ENCODE results near the gene BABAM2. TPM values are rescaled to one million over a fixed set of nuclear protein-coding genes. Genes with fewer than 3 reads are reported as not detected.
A peak's percentile ranks its signal among the peaks of the same experiment; 100 is the strongest.

The BABAM2 gene
- total RNA-seq, 4 donors from 2014 or later = 57.2 to 72.2 (median 67.5) TPM

- no peak for TF ChIP-seq POLR2A (IDR thresholded peaks at IDR 0.05)
- TF ChIP-seq, protein P1, sequence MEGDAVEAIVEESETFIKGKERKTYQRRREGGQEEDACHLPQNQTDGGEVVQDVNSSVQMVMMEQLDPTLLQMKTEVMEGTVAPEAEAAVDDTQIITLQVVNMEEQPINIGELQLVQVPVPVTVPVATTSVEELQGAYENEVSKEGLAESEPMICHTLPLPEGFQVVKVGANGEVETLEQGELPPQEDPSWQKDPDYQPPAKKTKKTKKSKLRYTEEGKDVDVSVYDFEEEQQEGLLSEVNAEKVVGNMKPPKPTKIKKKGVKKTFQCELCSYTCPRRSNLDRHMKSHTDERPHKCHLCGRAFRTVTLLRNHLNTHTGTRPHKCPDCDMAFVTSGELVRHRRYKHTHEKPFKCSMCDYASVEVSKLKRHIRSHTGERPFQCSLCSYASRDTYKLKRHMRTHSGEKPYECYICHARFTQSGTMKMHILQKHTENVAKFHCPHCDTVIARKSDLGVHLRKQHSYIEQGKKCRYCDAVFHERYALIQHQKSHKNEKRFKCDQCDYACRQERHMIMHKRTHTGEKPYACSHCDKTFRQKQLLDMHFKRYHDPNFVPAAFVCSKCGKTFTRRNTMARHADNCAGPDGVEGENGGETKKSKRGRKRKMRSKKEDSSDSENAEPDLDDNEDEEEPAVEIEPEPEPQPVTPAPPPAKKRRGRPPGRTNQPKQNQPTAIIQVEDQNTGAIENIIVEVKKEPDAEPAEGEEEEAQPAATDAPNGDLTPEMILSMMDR (IDR thresholded peaks at IDR 0.05 in 4 of 5, conservative IDR thresholded peaks at IDR 0.05 in 1 of 5) = no peak
- Histone ChIP-seq H3K27ac (peak overlapping the region in 1 of 4 donors; percentile 13), H3K4me1 (peaks cover 18 to 21% of the 10 kb centered on the region in 2 donors), H3K36me3 (no peaks in the 10 kb centered on the region), H3K27me3 (no peaks in the 10 kb centered on the region), H3K4me3 (no peak overlapping the region), H3K9me3 (no peaks in the 10 kb centered on the region)
- DNase-seq (no peak), ATAC-seq (no peak)
- intact Hi-C loops (cut with DNase I; ENCODE audit: low total_unique reads) (loop anchor here (5.0 kb wide), 1 partner anchor 34 kb away; no protein-coding TSS in a partner anchor), in situ Hi-C loops (cut with MboI; ENCODE audit: low sequenced_read_pairs in 4 of 4) (no loop called here)
Observed at GRCh38 chr2:27886322-27886721, 4.2 kb upstream of the BABAM2 start.

DNA sequence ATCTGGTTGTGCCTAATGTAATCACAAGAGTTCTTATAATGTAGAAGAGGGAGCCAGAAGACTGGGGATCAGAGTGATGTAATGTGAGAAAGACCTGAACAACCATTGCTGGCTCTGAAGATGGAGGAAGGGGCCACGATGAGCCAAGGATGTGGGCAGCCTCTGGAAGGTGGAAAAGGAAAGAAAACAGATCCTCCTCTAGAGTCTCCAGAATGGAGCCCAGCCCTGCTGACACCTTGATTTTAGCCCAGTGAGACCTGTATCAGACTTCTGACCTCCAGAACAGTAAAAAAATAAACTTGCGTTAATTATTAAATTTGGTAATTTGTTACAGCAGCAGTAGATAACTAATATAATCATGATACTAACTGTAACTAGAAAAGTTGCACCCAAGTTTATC, 3.4 kb upstream of the BABAM2 start:
- DNase-seq (no peak), ATAC-seq (no peak)
- no peak overlapping the region for H3K4me3 ChIP-seq
- TF ChIP-seq POLR2A (IDR thresholded peaks at IDR 0.05) = no peak
- TF ChIP-seq, protein P1 (IDR thresholded peaks at IDR 0.05 in 4 of 5, conservative IDR thresholded peaks at IDR 0.05 in 1 of 5) = no peak
- peaks cover 22 to 28% of the 10 kb centered on the region in 2 donors for H3K4me1 ChIP-seq
- H3K36me3 ChIP-seq = no peaks in the 10 kb centered on the region
- intact Hi-C loops (cut with DNase I; ENCODE audit: low total_unique reads) (loop anchor here (5.0 kb wide), 1 partner anchor 35 kb away; no protein-coding TSS in a partner anchor), in situ Hi-C loops (cut with MboI; ENCODE audit: low sequenced_read_pairs in 4 of 4) (no loop called here)
- H3K9me3 ChIP-seq = no peaks in the 10 kb centered on the region
- H3K27ac ChIP-seq = peak overlapping the region in 3 of 4 donors; percentile 11 to 99 (median 95)
- no peaks in the 10 kb centered on the region for H3K27me3 ChIP-seq

GRCh38 chr2:27887830-27888229, 2.7 kb upstream of the BABAM2 start:
- DNase-seq (no peak), ATAC-seq (no peak)
- intact Hi-C loops (cut with DNase I; ENCODE audit: low total_unique reads) = loop anchor here (5.0 kb wide), 1 partner anchor 36 kb away; no protein-coding TSS in a partner anchor
- H3K27me3 ChIP-seq = no peaks in the 10 kb centered on the region
- peak overlapping the region; percentile 94 to 99 (median 96) for H3K27ac ChIP-seq
- peaks cover 22 to 32% of the 10 kb centered on the region in 2 donors for H3K4me1 ChIP-seq
- H3K9me3 ChIP-seq = no peaks in the 10 kb centered on the region
- TF ChIP-seq, protein P1 (IDR thresholded peaks at IDR 0.05 in 4 of 5, conservative IDR thresholded peaks at IDR 0.05 in 1 of 5) = no peak
- TF ChIP-seq POLR2A (IDR thresholded peaks at IDR 0.05) = no peak
- H3K36me3 ChIP-seq = no peaks in the 10 kb centered on the region
- no peak overlapping the region for H3K4me3 ChIP-seq
- in situ Hi-C loops (cut with MboI; ENCODE audit: low sequenced_read_pairs in 4 of 4) = no loop called here

DNA sequence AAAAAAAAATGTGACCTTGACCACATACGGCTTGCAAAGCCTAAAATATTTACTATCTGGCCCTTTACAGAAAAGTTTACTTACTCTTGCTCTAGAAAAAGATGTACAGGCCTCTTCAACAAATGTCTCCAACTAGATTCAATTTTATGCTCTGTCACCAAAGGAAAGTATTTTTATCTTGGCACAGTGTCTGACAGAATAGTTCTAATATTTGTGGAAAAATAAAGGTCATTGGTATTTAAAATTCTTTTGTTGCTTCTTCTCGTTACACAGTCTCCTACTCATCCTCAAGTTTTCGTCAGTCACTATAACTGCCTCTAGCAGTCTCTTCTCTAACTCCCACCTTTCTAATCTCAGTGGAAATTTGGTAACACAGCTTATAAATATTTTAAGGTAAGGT, 1.7 kb upstream of the BABAM2 start:
- Histone ChIP-seq H3K36me3 (no peaks in the 10 kb centered on the region), H3K9me3 (no peaks in the 10 kb centered on the region), H3K27me3 (no peaks in the 10 kb centered on the region), H3K4me1 (peaks cover 22 to 35% of the 10 kb centered on the region in 2 donors), H3K4me3 (peak overlapping the region in 2 of 4 donors; percentile 82 to 88), H3K27ac (peak overlapping the region; percentile 94 to 99 (median 96))
- in situ Hi-C loops (cut with MboI; ENCODE audit: low sequenced_read_pairs in 4 of 4) = no loop called here
- TF ChIP-seq, protein P1 (IDR thresholded peaks at IDR 0.05 in 4 of 5, conservative IDR thresholded peaks at IDR 0.05 in 1 of 5) = no peak
- TF ChIP-seq POLR2A (IDR thresholded peaks at IDR 0.05) = no peak
- intact Hi-C loops (cut with DNase I; ENCODE audit: low total_unique reads) = loop anchor here (5.0 kb wide), 1 partner anchor 36 kb away; no protein-coding TSS in a partner anchor
- no peak for DNase-seq
- no peak for ATAC-seq

- in situ Hi-C loops (cut with MboI; ENCODE audit: low sequenced_read_pairs in 4 of 4) = no loop called here
- intact Hi-C loops (cut with DNase I; ENCODE audit: low total_unique reads) = loop anchor here (2.0 to 5.0 kb wide), 7 partner anchors 37 to 509 kb away; partner anchors contain the start of gene MRPL33
- H3K36me3 ChIP-seq = no peaks in the 10 kb centered on the region
- H3K27me3 ChIP-seq = no peaks in the 10 kb centered on the region
- no peak for DNase-seq
- H3K4me1 ChIP-seq = peaks cover 22 to 35% of the 10 kb centered on the region in 2 donors
- ATAC-seq = no peak
- TF ChIP-seq, protein P1 (IDR thresholded peaks at IDR 0.05 in 4 of 5, conservative IDR thresholded peaks at IDR 0.05 in 1 of 5) = no peak
- no peak for TF ChIP-seq POLR2A (IDR thresholded peaks at IDR 0.05)
- peak overlapping the region; percentile 74 to 88 (median 83) for H3K4me3 ChIP-seq
- H3K9me3 ChIP-seq = no peaks in the 10 kb centered on the region
- H3K27ac ChIP-seq = peak overlapping the region; percentile 94 to 99 (median 96)
Observed at GRCh38 chr2:27889774-27890145, 769 bp upstream of the BABAM2 start.

Data from gastrocnemius medialis (tissue), 4 donors.